H1 (cell line): ENCODE data around the gene SKAP2. TPM values are rescaled to one million over a fixed set of nuclear protein-coding genes. Genes with fewer than 3 reads are reported as not detected.

Experiments used
- CTCF ChIA-PET: fragments of 300-600 bp; sonication (Branson Sonifier 250); formaldehyde crosslinking; loops from one replicate; lab custom pipeline; 2021; ENCODE audit not compliant: partially characterized antibody; lab: Charles Lee
- POLR2A ChIA-PET: fragments of 300-600 bp; sonication (Branson Sonifier 250); formaldehyde crosslinking; loops from one replicate; lab custom pipeline; 2021; ENCODE audit warnings: inconsistent platforms; ENCODE audit not compliant: partially characterized antibody; lab: Charles Lee
- DNase-seq, 2 experiments: peaks; one replicate each; pipeline versions ENCODE4 v3.0.0 to v3.0.0-alpha.2; 2010 to 2022; ENCODE audit warnings: low spot score in 2 of 2, low read depth in 1 of 2, mixed read lengths in 1 of 2
- FAIRE-seq: peaks from 2 replicates; lab custom pipeline; 2011; peaks lifted over from hg19 to GRCh38; lab: Jason Lieb, UNC
- H2AFZ ChIP-seq: 2 replicates; pipeline ENCODE4 v1.8.1; 2012; ENCODE audit warnings: low read length, inconsistent platforms
- H2AK5ac ChIP-seq: 2 replicates; pipeline ENCODE4 v1.6.1; 2013; ENCODE audit warnings: low read depth, low read length
- H2BK120ac ChIP-seq: replicated peaks from 2 replicates; pipeline ENCODE3; 2013; ENCODE audit warnings: low read depth, low read length, inconsistent platforms
- H2BK12ac ChIP-seq: 2 replicates; pipeline ENCODE4 v1.6.1; 2013; ENCODE audit warnings: low read depth, low read length
- H2BK15ac ChIP-seq: 2 replicates; pipeline ENCODE4 v1.6.1; 2013; ENCODE audit warnings: low read length
- H2BK20ac ChIP-seq: 2 replicates; pipeline ENCODE4 v1.6.1; 2013; ENCODE audit warnings: low read length
- H2BK5ac ChIP-seq: 2 replicates; pipeline ENCODE4 v1.6.1; 2013; ENCODE audit warnings: low read depth, low read length
- H3K14ac ChIP-seq: 2 replicates; pipeline ENCODE4 v1.6.1; 2013; ENCODE audit warnings: inconsistent platforms; ENCODE audit not compliant: insufficient read length
- H3K18ac ChIP-seq: 2 replicates; pipeline ENCODE4 v1.6.1; 2013; ENCODE audit warnings: low read length; ENCODE audit errors: extremely low read depth
- H3K23ac ChIP-seq: 2 replicates; pipeline ENCODE4 v1.6.1; 2013; ENCODE audit warnings: inconsistent platforms; ENCODE audit not compliant: insufficient read length
- H3K23me2 ChIP-seq: 2 replicates; pipeline ENCODE4 v1.6.1; 2013; ENCODE audit warnings: low read depth, low read length
- H3K27ac ChIP-seq: 2 replicates; pipeline ENCODE4 v1.6.1; 2011; ENCODE audit warnings: low read depth, low read length, inconsistent platforms
- H3K27me3 ChIP-seq, 4 experiments: replicated peaks in 1 of 4; 1 replicate in 1 of 4; 2 replicates in 3 of 4; pipeline versions ENCODE4 v1.6.1 to v1.8.1; 2011 to 2013; ENCODE audit warnings: low read length in 3 of 4, mild to moderate bottlenecking in 3 of 4, inconsistent platforms in 2 of 4, mixed read lengths in 2 of 4, moderate library complexity in 1 of 4; ENCODE audit not compliant: control insufficient read depth in 3 of 4, insufficient read depth in 3 of 4; ENCODE audit errors: extremely low read depth in 1 of 4
- H3K36me3 ChIP-seq, 4 experiments: 2 replicates each; pipeline versions ENCODE4 v1.6.1 to v1.8.1; 2011 to 2013; ENCODE audit warnings: mild to moderate bottlenecking in 4 of 4, low read length in 3 of 4, moderate library complexity in 2 of 4, control low read depth in 1 of 4, inconsistent platforms in 1 of 4; ENCODE audit not compliant: insufficient read depth in 4 of 4, control insufficient read depth in 2 of 4
- H3K4ac ChIP-seq: replicated peaks from 2 replicates; pipeline ENCODE3; 2013; ENCODE audit warnings: low read length, low read depth, mixed read lengths, inconsistent platforms; ENCODE audit not compliant: insufficient read length
- H3K4me1 ChIP-seq, 4 experiments: replicated peaks in 1 of 4; 1 replicate in 1 of 4; 2 replicates in 3 of 4; pipeline versions ENCODE4 v1.6.1 to v1.8.1; 2011 to 2013; ENCODE audit warnings: low read length in 3 of 4, inconsistent platforms in 2 of 4, mixed read lengths in 1 of 4; ENCODE audit not compliant: insufficient read depth in 4 of 4, control insufficient read depth in 3 of 4
- H3K4me2 ChIP-seq, 2 experiments: 2 replicates each; pipeline versions ENCODE4 v1.6.1 to v1.8.1; 2011 to 2013; ENCODE audit warnings: low read depth in 2 of 2, low read length in 2 of 2, control low read depth in 1 of 2, inconsistent platforms in 1 of 2, mild to moderate bottlenecking in 1 of 2; ENCODE audit not compliant: insufficient read depth in 1 of 2
- H3K4me3 ChIP-seq, 4 experiments: fragments of 200-600, 300-600 bp in 1 of 4; sonication (generic), shearing (Covaris generic), sonication (Bioruptor Twin) in 1 of 4; 2 replicates each; pipeline versions ENCODE4 v1.5.1 to v1.8.1; 2011 to 2016; ENCODE audit warnings: low read length in 4 of 4, low read depth in 3 of 4, control low read depth in 2 of 4, inconsistent platforms in 2 of 4, mild to moderate bottlenecking in 2 of 4, mixed read lengths in 1 of 4, moderate library complexity in 1 of 4; ENCODE audit not compliant: insufficient read depth in 2 of 4; ENCODE audit errors: extremely low read depth in 1 of 4
- H3K56ac ChIP-seq: replicated peaks from 2 replicates; pipeline ENCODE3; 2013; ENCODE audit warnings: low read depth, mild to moderate bottlenecking, mixed read lengths, low read length, inconsistent platforms; ENCODE audit not compliant: insufficient read length
- H3K79me1 ChIP-seq: 2 replicates; pipeline ENCODE4 v1.6.1; 2013; ENCODE audit warnings: low read depth, low read length, control low read depth
- H3K79me2 ChIP-seq, 2 experiments: 2 replicates each; pipeline versions ENCODE4 v1.6.1 to v1.8.1; 2012 to 2013; ENCODE audit warnings: low read length in 2 of 2, mild to moderate bottlenecking in 2 of 2, inconsistent platforms in 1 of 2; ENCODE audit not compliant: insufficient read depth in 2 of 2, control insufficient read depth in 1 of 2
- H3K9ac ChIP-seq, 4 experiments: replicated peaks in 1 of 4; 1 replicate in 1 of 4; 2 replicates in 3 of 4; pipeline versions ENCODE4 v1.6.1 to v1.8.1; 2011 to 2013; ENCODE audit warnings: low read depth in 3 of 4, low read length in 3 of 4, control low read depth in 2 of 4, mild to moderate bottlenecking in 2 of 4, moderate library complexity in 2 of 4, inconsistent platforms in 1 of 4; ENCODE audit errors: extremely low read depth in 1 of 4
- H3K9me3 ChIP-seq, 2 experiments: 2 replicates each; pipeline versions ENCODE4 v1.6.1 to v1.8.1; 2012 to 2013; ENCODE audit warnings: mild to moderate bottlenecking in 2 of 2, moderate library complexity in 2 of 2, control low read depth in 1 of 2, inconsistent platforms in 1 of 2, low read depth in 1 of 2, low read length in 1 of 2, mixed read lengths in 1 of 2; ENCODE audit not compliant: insufficient read depth in 2 of 2
- H4K20me1 ChIP-seq, 2 experiments: replicated peaks in 1 of 2; 2 replicates each; pipeline versions ENCODE3 to v1.8.1; 2011 to 2013; ENCODE audit warnings: inconsistent platforms in 2 of 2, low read length in 2 of 2, mild to moderate bottlenecking in 1 of 2; ENCODE audit not compliant: insufficient read depth in 2 of 2, control insufficient read depth in 1 of 2
- H4K5ac ChIP-seq: 2 replicates; pipeline ENCODE4 v1.6.1; 2013; ENCODE audit warnings: low read length, low read depth, mixed read lengths, inconsistent platforms; ENCODE audit not compliant: insufficient read length
- H4K8ac ChIP-seq: 2 replicates; pipeline ENCODE4 v1.8.0; 2013; ENCODE audit warnings: mild to moderate bottlenecking, moderate library complexity, low read length, inconsistent platforms; ENCODE audit not compliant: insufficient read depth; ENCODE audit errors: extremely low read depth
- H4K91ac ChIP-seq: replicated peaks from 2 replicates; pipeline ENCODE3; 2013; ENCODE audit warnings: low read length, mixed read lengths, inconsistent platforms; ENCODE audit not compliant: insufficient read length
- ASH2L ChIP-seq: fragments of 200-600, 300-600 bp; sonication (generic); IDR thresholded peaks from one replicate; pipeline ENCODE4 v1.7.1; 2017; ENCODE audit warnings: low read length
- BCL11A ChIP-seq, 2 experiments: IDR thresholded peaks; one replicate each; pipeline ENCODE4 v1.6.1; 2011; ENCODE audit warnings: low read depth in 2 of 2, low read length in 2 of 2, mild to moderate bottlenecking in 2 of 2
- CBX8 ChIP-seq: fragments of 300-800, 300-1000 bp; sonication (generic); IDR thresholded peaks from 2 replicates; pipeline ENCODE4 v1.7.1; 2016; ENCODE audit warnings: low read depth, low read length, borderline replicate concordance
- EZH2 ChIP-seq: fragments of 200-600 bp; sonication (generic); IDR thresholded peaks from 2 replicates; pipeline ENCODE4 v1.7.1; 2012; ENCODE audit warnings: low read depth, mild to moderate bottlenecking, moderate library complexity, low read length, inconsistent platforms; ENCODE audit not compliant: severe bottlenecking
- KDM5A ChIP-seq: fragments of 200-600 bp; IDR thresholded peaks from 2 replicates; pipeline ENCODE4 v1.7.1; 2012; ENCODE audit warnings: mild to moderate bottlenecking, low read length, inconsistent platforms, mixed read lengths
- NANOG ChIP-seq: IDR thresholded peaks from 2 replicates; pipeline ENCODE4 v1.6.1; 2011; ENCODE audit warnings: low read length, low read depth, mild to moderate bottlenecking, inconsistent platforms; ENCODE audit not compliant: insufficient read depth, poor library complexity, severe bottlenecking
- NRF1 ChIP-seq: IDR thresholded peaks from 2 replicates; pipeline ENCODE4 v1.6.1; 2011; ENCODE audit warnings: mild to moderate bottlenecking, low read depth, low read length, improper control_type of control experiment
- POU5F1 ChIP-seq: IDR thresholded peaks from 2 replicates; pipeline ENCODE4 v1.6.1; 2011; ENCODE audit warnings: low read depth, mild to moderate bottlenecking, low read length, moderate library complexity
- RBBP5 ChIP-seq: IDR thresholded peaks from 2 replicates; pipeline ENCODE4 v1.7.1; 2012; ENCODE audit warnings: low read depth, mild to moderate bottlenecking, inconsistent platforms, low read length, moderate library complexity, borderline replicate concordance
- RXRA ChIP-seq: IDR thresholded peaks from 2 replicates; pipeline ENCODE4 v1.6.1; 2011; ENCODE audit warnings: low read depth, mild to moderate bottlenecking, low read length, moderate library complexity; ENCODE audit not compliant: insufficient read depth
- SAP30 ChIP-seq: fragments of 300-600 bp; sonication (generic); IDR thresholded peaks from 2 replicates; pipeline ENCODE4 v1.7.1; 2012; ENCODE audit warnings: low read length, moderate library complexity, mild to moderate bottlenecking, inconsistent platforms; ENCODE audit not compliant: insufficient read depth, insufficient replicate concordance
- SIRT6 ChIP-seq: IDR thresholded peaks from one replicate; pipeline ENCODE4 v1.7.1; 2012; ENCODE audit warnings: low read length, inconsistent platforms
- SP1 ChIP-seq: IDR thresholded peaks from 2 replicates; pipeline ENCODE4 v1.6.1; 2011; ENCODE audit warnings: low read depth, low read length
- SP2 ChIP-seq: IDR thresholded peaks from 2 replicates; pipeline ENCODE4 v1.6.1; 2012; ENCODE audit warnings: mild to moderate bottlenecking, low read length, inconsistent platforms
- YY1 ChIP-seq: IDR thresholded peaks from 2 replicates; pipeline ENCODE4 v1.6.1; 2011; ENCODE audit warnings: low read depth, mild to moderate bottlenecking, low read length
- WGBS, 2 experiments: shearing (Covaris generic) in 1 of 2; methylation state at CpG; one replicate each; pipeline versions ENCODE4 v1.1.6 to v1.1.7; 2013 to 2015; ENCODE audit warnings: low lambda C conversion rate in 2 of 2, mixed read lengths in 2 of 2, inconsistent platforms in 1 of 2, low coverage in 1 of 2, missing lambda C conversion rate in 1 of 2; ENCODE audit not compliant: insufficient replicate concordance in 2 of 2, insufficient coverage in 1 of 2, insufficient read length in 1 of 2; ENCODE audit errors: extremely low coverage in 1 of 2, missing lambda C conversion rate in 1 of 2; 5-methylcytosine and 5-hydroxymethylcytosine counted together
- polyA plus RNA-seq, 7 experiments: library from polyadenylated mRNA; depleted of rRNA in 3 of 7; stranded (reverse) in 5 of 7; unstranded in 2 of 7; fragments of >200 nt in 5 of 7; fragments of 200-250 nt in 2 of 7; gene quantifications; 1 replicate in 5 of 7; 2 replicates in 1 of 7; 4 replicates in 1 of 7; pipeline versions ENCODE4 v1.2.1 to v1.2.3, GENCODE V29; 2011 to 2013; ENCODE audit warnings: missing spikeins in 2 of 7, mixed read lengths in 2 of 7
- total RNA-seq: library from RNA; stranded (reverse); fragmentation: NEBNext Ultra II Directional; extraction: Animal tissue kit (Norgen Biotek cat#: 25700); gene quantifications from 2 replicates; pipeline ENCODE4 v1.2.1, GENCODE V29; 2021

Gene SKAP2
- total and polyA plus RNA-seq, 2 of the 8 experiments (the other 6 are each of a cell fraction or from before 2014, with no cell fraction given) = 0.53 to 5.1 TPM

GRCh38 chr7:26813432-26813831 is 51.0 kb downstream of the SKAP2 start:
- Histone ChIP-seq H3K79me1 (no peaks in the 10 kb centered on the region), H3K27ac (no peak overlapping the region), H4K20me1 (no peaks in the 10 kb centered on the region), H2BK5ac (no peak overlapping the region), H3K14ac (no peak overlapping the region), H3K4me3 (no peak overlapping the region), H4K8ac (no peak overlapping the region), H3K27me3 (no peaks in the 10 kb centered on the region), H3K9me3 (no peaks in the 10 kb centered on the region), H4K5ac (no peak overlapping the region), H2AFZ (no peak overlapping the region), H3K23ac (no peak overlapping the region), H2BK12ac (no peak overlapping the region), H3K56ac (no peak overlapping the region), H3K9ac (no peak overlapping the region), H3K23me2 (no peaks in the 10 kb centered on the region), H3K4ac (no peak overlapping the region), H2BK15ac (no peak overlapping the region), H3K36me3 (no peaks in the 10 kb centered on the region), H3K4me2 (no peak overlapping the region), H2BK120ac (no peak overlapping the region), H3K4me1 (no peaks in the 10 kb centered on the region), H4K91ac (no peak overlapping the region), H2BK20ac (no peak overlapping the region), H3K79me2 (no peaks in the 10 kb centered on the region), H3K18ac (no peak overlapping the region), H2AK5ac (no peak overlapping the region)
- CTCF ChIA-PET = interaction anchor here (1.1 kb wide), 1 partner anchor 82 kb away, joined by 3 read pairs; no protein-coding TSS in a partner anchor
- TF ChIP-seq BCL11A (IDR thresholded peaks at IDR 0.05; ENCODE audit: low read depth in 2 of 2, low read length in 2 of 2) (no peak), NRF1 (no peak), KDM5A (no peak), SP1 (no peak), POU5F1 (no peak), NANOG (no peak), YY1 (no peak), SIRT6 (no peak), RBBP5 (no peak), SAP30 (no peak), RXRA (no peak), SP2 (no peak), ASH2L (no peak), CBX8 (no peak), EZH2 (no peak)
- WGBS, 2 experiments = 90% methylated on average over 2 of the region's 2 CpGs; no CpG with 5 or more reads in 1 of the 2 experiments
- FAIRE-seq (no peak), DNase-seq (no peak)
- POLR2A ChIA-PET = no interaction called here
